Activated CD8-positive, alpha-beta memory T cell treated with anti-CD3 and anti-CD28 coated beads for 48 hours (primary cell): Measurements from ENCODE around the gene GDA.

Experiments used
- DNase-seq, 3 experiments: peaks; one replicate each; pipeline ENCODE4 v3.0.0-alpha.2; 2020; ENCODE audit warnings: low read depth in 2 of 3, low spot score in 2 of 3

The GDA gene

DNA sequence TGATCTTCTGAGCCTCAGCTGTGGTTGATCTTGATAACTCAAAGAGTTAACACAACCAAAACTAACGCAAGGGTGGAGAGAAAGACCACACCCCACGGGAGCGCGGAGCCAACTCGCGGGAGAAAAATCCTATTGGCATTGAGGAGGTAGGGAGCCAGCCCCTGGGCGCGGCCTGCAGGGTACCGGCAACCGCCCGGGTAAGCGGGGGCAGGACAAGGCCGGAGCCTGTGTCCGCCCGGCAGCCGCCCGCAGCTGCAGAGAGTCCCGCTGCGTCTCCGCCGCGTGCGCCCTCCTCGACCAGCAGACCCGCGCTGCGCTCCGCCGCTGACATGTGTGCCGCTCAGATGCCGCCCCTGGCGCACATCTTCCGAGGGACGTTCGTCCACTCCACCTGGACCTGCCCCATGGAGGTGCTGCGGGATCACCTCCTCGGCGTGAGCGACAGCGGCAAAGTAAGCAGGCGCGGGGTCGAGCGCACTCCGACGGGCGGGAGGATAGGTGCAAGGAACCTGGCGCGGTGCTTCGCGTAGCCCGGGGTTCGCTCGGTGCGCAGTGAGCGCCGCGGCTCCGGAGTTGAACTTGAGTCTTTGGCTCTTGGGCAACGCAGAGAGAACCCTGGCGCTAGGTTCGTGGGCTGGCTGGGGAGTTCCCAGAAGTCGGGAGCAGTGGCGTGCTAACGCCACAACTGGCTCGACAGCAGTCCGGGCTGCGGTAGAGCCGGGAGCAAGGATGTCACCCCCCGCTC, at the start of gene GDA:
TSS of gene GDA (plus strand) at position 210 of the 745 bp plus-strand sequence. CDS start at position 330, 120 bp downstream.
- DNase-seq = no peak

DNA sequence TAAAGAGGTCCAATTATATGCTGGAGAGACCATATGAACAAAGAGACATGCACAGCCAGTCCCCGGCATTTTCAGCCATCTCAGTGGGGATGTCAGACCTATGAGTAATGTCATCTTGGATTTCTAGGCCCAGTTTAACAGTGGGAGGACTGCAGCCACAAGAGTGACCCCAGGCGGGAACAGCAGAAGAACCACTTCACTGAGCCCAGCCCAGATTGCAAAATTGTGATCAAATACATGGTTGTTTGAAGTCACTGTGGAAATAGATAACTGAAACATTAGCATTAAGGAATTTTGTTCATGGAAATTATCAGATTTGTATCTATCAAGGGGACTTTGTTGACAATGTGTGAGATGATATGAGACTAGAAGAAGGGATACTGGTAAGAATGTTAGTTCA, 46.7 kb upstream of the GDA start:
- no peak for DNase-seq

DNA sequence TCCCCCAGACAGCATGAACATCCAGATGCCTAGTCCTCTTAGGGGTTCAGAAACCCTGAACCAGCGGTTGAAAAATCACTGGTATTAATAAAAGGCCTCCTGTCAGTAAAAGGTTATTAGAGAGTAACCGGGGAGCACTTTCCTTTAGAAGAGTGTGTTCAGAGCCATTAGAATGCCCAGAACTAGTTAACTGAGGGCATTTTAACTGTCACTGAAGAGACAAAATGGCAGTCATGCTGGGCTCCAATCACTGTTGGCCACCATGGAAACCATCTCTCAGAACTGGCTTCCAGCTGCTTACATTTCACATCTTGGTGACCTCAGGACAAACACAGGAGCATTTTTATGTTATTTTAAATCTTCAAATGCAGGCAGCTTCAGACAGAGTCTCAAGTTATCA, 36.2 kb upstream of the GDA start:
- DNase-seq = no peak

DNA sequence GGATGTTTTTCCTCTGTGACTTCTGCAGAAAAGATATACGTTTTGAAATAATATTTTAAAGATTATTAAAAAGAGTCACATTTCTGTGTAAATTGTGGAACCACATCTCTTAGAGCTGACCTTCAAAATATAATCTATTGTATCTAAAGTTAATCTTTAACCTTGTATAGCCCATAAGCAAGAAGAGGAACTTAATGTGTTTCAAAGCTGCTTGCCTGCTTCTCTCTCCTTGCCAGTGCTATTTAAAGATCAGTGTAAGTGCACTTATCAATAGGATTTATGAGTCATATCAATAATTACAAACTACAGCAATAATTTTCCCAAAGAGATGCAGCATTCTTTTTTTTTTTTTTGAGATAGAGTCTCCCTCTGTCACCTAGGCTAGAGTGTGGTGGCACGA, 29.4 kb upstream of the GDA start:
- no peak for DNase-seq

DNA sequence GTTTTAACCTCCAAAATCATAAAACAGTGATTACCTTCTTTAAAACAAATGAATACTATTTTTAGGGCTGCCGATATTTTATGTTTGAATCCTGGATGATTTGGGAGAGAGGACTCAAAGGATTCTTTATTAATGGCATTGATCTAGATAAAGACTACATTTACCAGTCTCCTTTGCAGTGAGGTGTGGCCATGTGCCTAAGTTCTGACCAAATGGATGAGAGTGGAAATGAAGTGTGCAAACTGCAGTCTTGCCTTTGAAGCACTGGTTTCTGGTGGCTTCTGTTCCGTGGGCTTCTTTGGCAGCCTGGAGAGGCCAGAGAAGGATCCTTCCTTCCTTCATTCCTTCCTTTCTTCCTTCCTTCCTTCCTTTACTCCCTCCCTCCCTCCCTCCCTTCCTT, 24.3 kb upstream of the GDA start:
- no peak for DNase-seq

DNA sequence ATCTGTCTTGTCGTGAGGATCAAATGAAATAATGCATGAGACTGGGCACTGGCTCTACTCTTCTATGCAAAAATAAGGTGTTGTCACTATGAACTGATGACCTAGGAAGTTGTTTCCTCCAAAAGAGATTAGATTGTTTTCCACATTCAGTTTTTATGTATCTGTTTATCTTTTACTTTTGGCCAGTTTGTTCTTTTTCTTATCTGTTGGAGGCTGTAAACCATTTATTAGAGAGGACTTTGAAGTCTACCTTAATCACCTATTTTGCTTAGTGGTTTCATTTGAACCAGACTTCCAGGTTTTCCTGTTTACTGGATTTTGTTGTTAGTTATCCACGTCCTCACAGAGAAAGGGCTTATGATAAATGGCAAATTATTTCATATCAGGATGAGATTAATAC, 21.5 kb upstream of the GDA start:
- no peak for DNase-seq

DNA sequence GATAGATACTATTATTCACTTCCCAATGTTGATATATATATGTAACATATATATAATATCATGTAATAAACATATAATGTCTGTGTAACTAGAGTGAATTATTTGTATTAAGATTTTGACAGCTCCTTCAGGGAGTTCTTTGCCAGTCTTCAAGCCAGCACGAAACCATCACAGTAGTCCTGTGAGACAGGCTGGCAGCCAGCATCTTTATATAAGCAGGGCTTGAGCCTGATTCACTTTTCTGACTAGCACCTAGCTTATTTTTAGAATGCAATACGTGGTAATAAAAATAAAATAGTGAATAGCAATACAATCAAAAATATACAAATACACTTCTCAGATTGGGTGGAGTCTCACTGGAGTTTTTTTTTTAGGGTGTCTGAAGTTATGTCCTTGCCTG, 20.7 kb upstream of the GDA start:
- DNase-seq = no peak

DNA sequence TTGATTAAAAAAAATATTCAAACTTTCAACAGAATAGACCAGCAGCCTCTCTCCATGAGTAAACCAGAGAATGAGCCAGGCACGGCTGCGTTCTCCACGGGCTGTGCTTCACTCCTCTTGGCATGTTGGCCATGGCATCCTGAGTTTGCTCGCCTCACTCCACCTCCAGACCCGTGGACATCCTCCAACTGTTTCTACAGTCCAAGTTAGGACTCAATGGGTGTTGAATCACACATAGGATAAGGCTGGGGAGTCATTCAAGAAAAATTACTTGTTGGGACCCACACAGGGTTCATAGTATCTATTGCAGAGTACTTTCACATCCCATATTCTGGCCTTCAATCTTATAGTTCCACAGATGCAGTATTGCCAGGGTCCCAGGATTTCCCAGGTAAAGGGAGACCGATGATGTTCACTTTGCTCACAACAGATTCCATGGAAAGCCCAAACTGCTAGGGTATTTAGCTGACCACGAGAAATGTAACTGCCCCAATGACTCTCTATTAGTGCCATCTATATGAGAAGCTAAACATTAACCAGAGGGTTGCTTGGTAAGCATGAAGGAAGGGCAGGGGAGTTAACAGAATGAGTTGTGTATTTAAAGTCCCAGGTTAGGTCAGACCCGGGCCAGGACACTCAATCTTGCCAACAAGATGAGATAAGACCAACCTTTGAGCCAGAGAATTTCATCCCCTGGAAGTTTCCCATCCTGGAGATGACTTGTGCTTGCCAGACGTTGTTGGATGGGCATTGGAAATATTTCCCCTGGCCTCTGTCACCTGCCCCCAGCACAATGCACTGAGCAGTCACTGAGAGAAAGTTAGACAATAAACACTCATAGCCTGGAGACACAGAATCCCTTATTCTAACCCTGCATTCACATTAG, 19.7 kb upstream of the GDA start:
- DNase-seq = no peak

DNA sequence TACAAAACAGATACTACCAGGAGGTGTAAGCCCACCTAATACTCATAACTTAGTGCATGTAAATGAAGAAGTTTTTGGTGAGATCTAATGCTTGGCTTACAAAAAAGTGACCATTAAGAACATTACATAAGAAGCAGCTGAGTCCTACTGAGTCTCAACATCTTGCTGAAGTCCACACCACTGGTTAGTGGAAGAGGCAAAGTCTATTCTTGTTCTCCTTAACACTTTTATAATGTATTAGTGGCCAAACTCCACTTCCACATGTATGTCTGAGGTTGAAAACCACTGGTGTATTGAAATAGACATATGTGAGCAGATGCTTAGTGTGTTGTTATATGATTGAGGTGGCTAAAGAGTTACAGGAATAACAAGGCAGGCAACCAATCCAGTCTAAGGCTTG, 18.9 kb upstream of the GDA start:
- no peak for DNase-seq

DNA sequence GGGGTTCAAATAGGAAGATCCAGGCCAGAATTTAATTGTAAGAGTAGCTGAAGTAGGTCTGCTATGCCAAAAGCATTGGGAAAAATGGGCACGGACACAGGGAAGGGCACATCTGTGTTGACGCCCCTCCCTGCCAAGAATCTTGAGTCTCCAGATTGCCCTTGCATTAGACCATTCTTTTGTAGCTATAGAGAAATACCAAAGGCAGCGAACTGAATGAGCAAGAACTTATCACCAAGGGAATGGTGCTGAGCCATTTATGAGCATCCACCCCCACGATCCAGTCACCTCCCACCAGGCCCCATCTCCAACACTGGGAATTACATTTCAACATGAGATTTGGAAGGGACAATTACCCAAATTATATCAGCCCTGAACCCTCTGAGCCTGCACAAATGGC, 18.0 kb upstream of the GDA start:
- DNase-seq = no peak

DNA sequence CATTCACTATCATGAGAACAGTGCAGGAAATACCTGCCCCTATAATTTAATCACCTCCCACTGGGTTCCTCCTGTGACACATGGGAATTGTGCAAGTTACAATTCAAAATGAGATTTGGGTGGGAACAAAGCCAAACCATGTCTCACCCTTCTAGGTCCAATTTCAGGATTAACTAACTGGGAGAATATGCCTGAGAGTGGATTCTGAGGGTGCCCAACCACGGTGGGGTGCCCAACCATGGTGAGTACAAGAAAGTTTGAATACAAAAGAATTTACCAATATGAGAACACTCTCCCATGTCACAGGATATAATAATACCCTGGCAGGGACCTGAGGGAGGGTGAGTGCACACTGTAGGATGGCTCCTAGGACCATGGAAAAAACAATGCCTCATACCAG, 17.2 kb upstream of the GDA start:
- DNase-seq = no peak

DNA sequence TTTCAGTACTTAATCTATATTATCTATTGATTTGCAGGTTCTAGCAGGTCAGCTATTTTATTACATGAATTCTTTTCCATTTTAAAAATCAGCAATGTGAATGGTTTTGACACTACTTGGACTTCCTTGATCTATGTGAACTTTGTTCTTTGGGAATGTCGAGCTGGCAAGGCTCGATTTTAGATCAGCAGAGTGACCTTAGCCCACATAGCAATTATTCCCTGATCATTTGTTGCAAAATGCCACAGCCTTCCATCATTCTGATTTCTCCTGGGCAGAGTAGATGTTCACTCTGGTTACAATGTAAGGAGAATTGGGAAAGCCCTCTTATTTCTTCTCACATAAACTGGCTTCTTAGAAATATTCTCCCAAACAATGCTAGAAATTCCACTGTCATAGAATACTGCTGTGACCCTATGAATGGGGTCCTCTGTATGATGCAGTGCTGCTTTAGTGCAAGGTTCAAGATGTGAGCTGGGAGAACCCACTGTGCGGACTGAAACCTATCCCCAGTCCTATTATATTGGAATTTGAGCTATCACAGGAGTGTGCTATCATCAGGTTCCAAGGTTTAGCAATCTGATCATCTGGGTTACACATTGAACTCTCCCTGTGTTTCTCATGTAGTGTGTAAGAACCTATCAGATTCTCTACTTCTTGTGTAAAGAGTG, 15.7 kb upstream of the GDA start:
- DNase-seq = no peak

DNA sequence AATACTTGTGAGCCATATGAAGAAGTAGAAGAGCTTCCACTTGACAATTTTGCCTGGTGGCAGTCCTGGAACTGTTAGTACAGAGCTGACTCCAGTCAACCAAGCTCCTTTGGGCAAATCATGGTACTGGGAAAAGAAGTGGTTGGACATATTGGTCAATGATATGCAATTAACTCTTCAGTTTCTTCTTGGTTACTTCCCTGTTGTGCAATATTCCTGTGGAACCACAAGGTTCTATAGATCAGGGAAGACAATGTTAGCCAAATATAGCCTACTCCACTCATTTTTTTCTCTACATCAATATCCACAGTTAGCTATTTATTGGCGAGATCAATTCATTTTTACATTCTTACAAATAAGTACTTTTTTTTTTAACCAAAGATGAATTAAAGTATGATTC, 14.4 kb upstream of the GDA start:
- no peak for DNase-seq

DNA sequence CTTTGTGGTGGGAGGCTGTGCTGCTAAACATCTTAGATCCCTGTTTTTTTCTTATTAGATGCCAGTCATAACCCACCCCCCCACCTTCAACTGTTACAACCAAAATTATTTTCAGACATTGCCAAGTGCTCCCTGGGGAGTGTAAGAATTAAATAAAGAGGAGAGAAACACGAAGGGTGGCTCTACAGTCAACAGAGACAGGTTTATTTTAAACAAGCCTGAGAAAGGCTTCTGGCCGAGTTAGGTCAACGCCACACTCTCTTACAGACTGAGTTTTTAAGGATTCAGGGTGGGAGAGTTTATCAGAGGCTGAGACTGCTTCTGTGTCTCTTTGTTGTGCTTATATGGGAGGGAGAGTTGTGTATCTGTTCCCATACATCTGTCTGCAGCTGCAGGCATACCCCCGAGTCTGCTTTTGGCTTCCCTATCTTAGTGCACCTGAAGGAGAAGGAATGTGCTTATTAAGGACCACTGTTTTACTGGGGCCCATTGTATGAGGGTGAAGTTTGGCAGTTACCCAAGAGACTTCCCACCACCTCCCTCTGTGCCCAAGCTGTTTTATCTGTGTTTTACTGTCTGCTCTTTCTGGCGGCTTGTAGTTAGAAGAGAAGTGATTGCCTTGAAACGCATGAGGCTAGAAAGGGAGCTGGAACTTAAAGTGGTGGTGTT, 11.4 kb upstream of the GDA start:
- DNase-seq = no peak

DNA sequence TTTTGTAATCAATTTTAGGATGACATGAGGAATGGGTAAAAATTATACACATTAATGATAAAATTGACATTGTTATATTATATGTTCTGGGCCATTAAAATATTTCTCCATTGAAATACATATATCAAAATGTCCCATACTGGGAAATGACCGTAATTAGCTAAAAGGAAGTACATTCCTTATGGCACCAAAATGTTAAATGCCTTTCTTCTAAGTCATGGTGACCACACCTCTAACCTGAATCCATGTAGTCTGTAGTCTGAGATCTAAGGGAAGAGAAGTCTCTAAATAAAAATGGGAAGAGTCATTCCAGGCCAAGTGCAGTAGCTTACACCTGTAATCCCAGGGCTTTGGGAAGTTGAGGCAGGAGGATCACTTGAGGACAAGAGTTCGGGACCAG, 10.0 kb upstream of the GDA start:
- no peak for DNase-seq

DNA sequence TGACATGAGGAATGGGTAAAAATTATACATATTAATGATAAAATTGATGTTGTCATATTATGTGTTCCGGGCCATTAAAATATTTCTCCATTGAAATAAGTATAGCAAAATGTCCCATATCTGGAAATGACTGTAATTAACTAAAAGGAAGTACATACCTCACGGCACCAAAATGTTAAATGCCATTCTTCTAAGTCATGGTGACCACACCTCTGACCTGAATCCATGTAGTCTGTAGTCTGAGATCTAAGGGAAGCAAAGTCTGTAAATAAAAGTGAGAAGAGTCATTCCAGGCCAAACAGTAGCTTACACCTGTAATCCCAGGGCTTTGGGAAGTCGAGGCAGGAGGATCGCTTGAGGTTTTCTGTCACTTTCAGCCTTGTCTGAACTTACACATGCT, 8.7 kb upstream of the GDA start:
- DNase-seq = no peak

DNA sequence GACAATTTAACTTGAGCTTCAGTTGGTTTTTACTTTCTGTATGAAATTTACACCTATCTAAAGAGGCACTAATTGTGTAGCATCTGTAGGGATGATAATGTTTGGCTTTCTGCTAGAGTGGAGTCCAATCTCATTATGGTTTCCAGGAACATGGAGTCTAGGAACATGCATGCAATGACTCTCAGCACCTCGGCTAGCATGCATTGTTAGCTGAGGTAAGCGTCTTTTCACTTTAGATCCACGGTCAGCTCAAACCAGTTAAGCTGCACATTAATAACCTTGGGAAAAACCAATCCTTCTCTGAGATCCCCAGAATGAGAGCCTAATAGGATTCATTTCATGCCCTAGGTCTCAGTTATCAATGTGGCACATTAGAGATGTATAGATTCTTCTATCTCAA, 7.8 kb upstream of the GDA start:
- no peak for DNase-seq

DNA sequence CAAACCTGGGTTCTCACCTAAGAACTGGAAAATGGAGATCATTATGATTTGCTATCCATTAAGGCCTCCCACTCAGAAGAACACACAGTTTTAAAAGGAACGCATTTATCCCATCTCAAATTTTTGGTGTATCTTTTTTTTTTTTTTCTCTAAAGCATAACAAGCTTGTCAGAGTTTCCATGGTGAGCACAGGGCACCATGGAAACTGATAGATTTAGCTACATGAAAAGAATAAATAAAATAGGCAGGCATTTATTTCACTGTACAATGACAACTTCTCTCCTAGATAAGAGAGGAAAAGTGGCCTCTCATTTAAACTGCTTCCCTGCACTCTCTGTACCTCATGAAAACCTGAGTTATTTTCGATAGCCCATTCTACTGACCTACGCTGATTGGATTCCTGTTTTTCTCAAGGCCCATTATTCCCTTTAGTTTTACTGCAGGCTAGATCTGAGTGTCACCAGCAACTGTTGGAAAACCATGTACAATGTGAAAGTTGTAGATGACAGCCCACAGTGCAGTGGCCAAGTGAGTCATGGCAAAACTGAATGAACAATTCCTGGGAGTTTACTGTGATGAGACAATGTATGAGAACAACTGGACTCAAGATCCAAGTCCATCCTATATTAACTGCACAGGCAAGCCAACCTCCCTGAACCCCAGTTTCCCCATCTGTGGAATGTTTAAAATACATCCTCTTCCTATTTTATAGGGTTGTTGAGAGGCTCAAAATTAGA, 4.3 kb upstream of the GDA start:
- no peak for DNase-seq

DNA sequence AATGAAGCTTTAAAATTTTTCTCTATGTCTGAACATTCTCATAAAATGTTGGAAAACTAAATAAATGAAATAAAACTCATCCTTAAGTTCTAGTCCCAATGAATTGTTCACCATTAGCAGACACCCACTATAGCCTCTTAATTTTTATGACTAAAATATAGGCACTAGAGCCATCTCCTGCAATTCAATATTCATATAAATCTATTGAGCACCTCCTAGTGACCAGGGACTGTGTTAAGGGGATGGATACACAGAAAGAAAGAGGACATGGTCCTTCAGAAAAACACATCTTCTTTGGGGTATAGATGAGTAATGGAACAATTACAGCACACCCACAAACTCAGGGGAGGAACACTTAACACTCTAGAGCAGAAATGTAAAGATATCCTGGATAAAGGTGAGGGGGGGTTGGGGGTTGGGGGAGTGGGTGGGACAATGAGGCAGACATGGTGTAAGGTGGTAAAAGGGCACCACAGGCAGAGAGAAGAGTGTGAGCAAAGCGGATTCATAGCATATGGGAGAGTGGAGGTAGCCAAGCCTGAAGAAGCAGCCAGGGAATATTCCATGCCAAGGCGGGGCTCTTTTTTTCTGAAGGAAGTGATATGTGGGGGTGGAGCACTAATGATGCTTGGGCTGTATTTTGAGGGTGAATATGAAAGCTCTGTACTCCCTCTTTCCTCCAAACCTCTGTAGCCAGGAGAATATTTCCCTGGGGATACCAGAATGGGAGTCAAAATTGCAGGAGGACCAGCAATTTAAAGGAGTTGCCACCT, 3.3 kb upstream of the GDA start:
- no peak for DNase-seq

DNA sequence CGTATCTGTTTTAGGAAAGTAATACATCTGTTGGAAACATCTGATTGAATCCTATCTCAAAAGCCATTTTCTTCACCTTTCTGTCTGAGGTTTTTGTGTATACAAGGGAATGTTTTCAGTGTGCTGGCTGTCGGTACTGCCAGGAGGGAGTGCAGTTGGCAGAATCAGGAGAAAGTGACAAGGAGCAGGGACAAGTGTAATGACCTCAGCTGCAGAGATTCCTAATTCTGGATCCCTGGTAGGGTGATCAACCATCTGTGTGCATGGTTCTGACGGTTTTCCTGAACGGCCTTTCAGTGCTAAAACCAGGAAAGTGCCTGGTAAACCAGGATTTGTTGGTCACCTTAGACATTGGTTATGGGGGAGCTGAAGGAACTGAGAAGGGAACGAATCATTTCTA, 1.6 kb upstream of the GDA start:
- DNase-seq = no peak
